ENCODE data around the gene GAPDHS. TPM values are rescaled to one million over a fixed set of nuclear protein-coding genes. Genes with fewer than 3 reads are reported as not detected.
A peak's percentile ranks its signal among the peaks of the same experiment; 100 is the strongest.

GAPDHS gene
- total and polyA plus RNA-seq, 4 donors = not detected

DNA sequence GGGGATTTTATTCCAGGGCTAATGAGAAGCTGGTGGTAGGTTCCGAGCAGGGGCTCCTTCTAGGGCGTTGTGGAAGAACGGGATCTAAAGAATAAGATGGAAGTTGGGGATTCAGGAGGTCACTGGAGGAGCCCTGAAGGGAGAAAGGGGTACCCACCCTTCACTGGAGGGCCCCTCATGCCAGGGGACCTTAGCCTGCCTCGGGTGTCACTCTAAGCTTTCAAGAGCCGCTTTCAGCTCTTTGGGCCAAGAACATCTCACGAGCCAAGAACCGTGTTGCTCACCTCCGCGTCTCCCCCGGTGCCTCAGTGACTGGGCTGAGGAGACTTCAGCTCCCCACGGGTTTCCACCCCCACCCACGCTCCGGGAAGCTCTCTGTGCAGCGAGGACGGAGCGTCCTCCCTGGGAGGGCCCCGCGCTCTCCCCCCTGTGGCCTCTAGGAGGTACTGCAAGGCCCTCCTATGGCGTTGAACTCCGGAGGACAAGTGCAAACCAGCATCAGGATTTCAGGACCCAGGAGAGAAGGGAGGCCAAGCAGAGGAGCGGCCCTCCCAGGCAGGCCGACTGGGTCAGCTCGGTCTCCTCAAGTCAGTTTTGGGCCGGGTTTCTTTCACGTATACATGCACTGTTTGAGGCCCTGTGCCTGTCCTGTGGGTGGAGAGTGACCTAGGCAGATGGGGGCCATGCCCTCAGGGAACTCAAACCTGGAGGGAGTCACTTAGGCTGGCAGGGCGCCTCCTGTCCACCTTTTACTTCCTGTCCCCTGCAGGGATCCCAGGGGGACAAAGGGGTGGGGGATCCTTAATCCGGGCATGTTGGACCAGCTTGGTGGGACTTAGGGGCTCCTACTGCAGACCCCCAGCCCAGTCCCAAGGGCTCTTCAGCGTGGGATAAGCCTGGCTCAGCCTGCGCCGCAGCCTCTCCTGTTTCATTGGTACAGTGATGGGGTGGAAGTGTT lies 37.9 kb upstream of the GAPDHS start:
- Histone ChIP-seq H3K27ac (ENCODE audit: low read depth in 1 of 2, low read length in 2 of 2) (no peak overlapping the region), H3K4me3 (ENCODE audit: low read depth in 1 of 3, low read length in 3 of 3) (no peak overlapping the region), H3K9ac (ENCODE audit: low read depth in 1 of 2, low read length in 2 of 2) (peak overlapping the region in 1 of 2 donors; percentile 17), H3K27me3 (ENCODE audit: control insufficient read depth in 4 of 4, insufficient read depth in 4 of 4, low read length in 3 of 4) (no peaks in the 10 kb centered on the region), H3K4me1 (ENCODE audit: control insufficient read depth in 4 of 4, insufficient read depth in 4 of 4, low read length in 3 of 4) (peaks cover 0 to 6% (median 1%) of the 10 kb centered on the region in 4 donors), H3K36me3 (ENCODE audit: control insufficient read depth in 4 of 4, insufficient read depth in 3 of 4, low read depth in 1 of 4, low read length in 3 of 4) (no peaks in the 10 kb centered on the region), H3K9me3 (ENCODE audit: control insufficient read depth in 4 of 4, low read length in 3 of 4) (no peaks in the 10 kb centered on the region)
- 28% methylated on average over 30 of the region's 30 CpGs for WGBS
- no peak for TF ChIP-seq NR2F2 (IDR thresholded peaks at IDR 0.05)
- no peak for TF ChIP-seq FOXA1 (IDR thresholded peaks at IDR 0.05)
- no peak for TF ChIP-seq SP1 (IDR thresholded peaks at IDR 0.05)
- TF ChIP-seq GABPA (IDR thresholded peaks at IDR 0.05 in 1 of 2, conservative IDR thresholded peaks at IDR 0.05 in 1 of 2) = no peak
- TF ChIP-seq RXRA (IDR thresholded peaks at IDR 0.05) = peak in 1 of 2 donors; percentile 37
- no peak for TF ChIP-seq REST (IDR thresholded peaks at IDR 0.05)
- TF ChIP-seq RAD21 (IDR thresholded peaks at IDR 0.05) = peak; percentile 89 to 98
- TF ChIP-seq TAF1 (conservative IDR thresholded peaks at IDR 0.05) = no peak
- TF ChIP-seq EGR1 (IDR thresholded peaks at IDR 0.05; ENCODE audit: low read depth in 2 of 2) = peak in 1 of 2 donors; percentile 13
- TF ChIP-seq CTCF (IDR thresholded peaks at IDR 0.05; ENCODE audit: low read depth, low read length, missing input control) = peak; percentile 98
- peak; percentile 56 for DNase-seq (ENCODE audit: low spot score)

DNA sequence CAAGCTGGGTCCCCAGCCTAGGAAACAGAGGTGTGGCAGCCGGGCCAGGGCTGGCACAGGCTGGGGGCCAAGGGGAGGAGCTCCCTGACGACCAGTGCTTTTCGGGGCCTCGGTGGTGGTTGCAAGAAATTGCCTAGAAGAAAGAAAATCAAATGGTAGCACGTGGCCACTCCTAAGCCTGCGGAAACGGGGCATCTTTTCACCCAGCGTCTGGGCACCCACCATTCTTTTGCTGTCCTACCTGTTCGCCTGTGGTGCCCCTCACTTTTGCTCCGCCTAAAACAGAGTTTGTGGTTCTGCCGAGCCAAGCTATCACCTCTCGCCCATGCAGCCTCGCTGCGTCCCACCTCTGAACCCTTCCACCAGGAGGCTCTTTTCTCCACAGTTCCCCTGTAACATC lies 35.9 kb upstream of the GAPDHS start:
- no peaks in the 10 kb centered on the region for H3K36me3 ChIP-seq (ENCODE audit: control insufficient read depth in 4 of 4, insufficient read depth in 3 of 4, low read depth in 1 of 4, low read length in 3 of 4)
- H3K4me1 ChIP-seq (ENCODE audit: control insufficient read depth in 4 of 4, insufficient read depth in 4 of 4, low read length in 3 of 4) = peaks cover 0 to 6% (median 1%) of the 10 kb centered on the region in 4 donors
- H3K4me3 ChIP-seq (ENCODE audit: low read depth in 1 of 3, low read length in 3 of 3) = no peak overlapping the region
- TF ChIP-seq CTCF (IDR thresholded peaks at IDR 0.05; ENCODE audit: low read depth, low read length, missing input control) = no peak
- no peak for TF ChIP-seq HNF4A (conservative IDR thresholded peaks at IDR 0.05)
- no peak for TF ChIP-seq RAD21 (IDR thresholded peaks at IDR 0.05)
- no peak for TF ChIP-seq NR2F2 (IDR thresholded peaks at IDR 0.05)
- TF ChIP-seq MAX (IDR thresholded peaks at IDR 0.05) = no peak
- TF ChIP-seq FOXA1 (IDR thresholded peaks at IDR 0.05) = no peak
- TF ChIP-seq JUND (IDR thresholded peaks at IDR 0.05) = no peak
- no peak for TF ChIP-seq ZBTB33 (IDR thresholded peaks at IDR 0.05)
- TF ChIP-seq, protein P1, sequence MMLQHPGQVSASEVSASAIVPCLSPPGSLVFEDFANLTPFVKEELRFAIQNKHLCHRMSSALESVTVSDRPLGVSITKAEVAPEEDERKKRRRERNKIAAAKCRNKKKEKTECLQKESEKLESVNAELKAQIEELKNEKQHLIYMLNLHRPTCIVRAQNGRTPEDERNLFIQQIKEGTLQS (IDR thresholded peaks at IDR 0.05) = no peak
- TF ChIP-seq RXRA (IDR thresholded peaks at IDR 0.05) = no peak
- TF ChIP-seq HNF4G (IDR thresholded peaks at IDR 0.05) = no peak
- no peak for TF ChIP-seq SP1 (IDR thresholded peaks at IDR 0.05)
- TF ChIP-seq TAF1 (conservative IDR thresholded peaks at IDR 0.05) = no peak
- WGBS = 93% methylated on average over 14 of the region's 14 CpGs
- no peaks in the 10 kb centered on the region for H3K27me3 ChIP-seq (ENCODE audit: control insufficient read depth in 4 of 4, insufficient read depth in 4 of 4, low read length in 3 of 4)
- H3K9me3 ChIP-seq (ENCODE audit: control insufficient read depth in 4 of 4, low read length in 3 of 4) = no peaks in the 10 kb centered on the region
- no peak overlapping the region for H3K27ac ChIP-seq (ENCODE audit: low read depth in 1 of 2, low read length in 2 of 2)
- H3K9ac ChIP-seq (ENCODE audit: low read depth in 1 of 2, low read length in 2 of 2) = no peak overlapping the region
- no peak for DNase-seq (ENCODE audit: low spot score)

Data from liver (tissue), 9 donors.